ENCODE results near the gene ZNF445.

DNA sequence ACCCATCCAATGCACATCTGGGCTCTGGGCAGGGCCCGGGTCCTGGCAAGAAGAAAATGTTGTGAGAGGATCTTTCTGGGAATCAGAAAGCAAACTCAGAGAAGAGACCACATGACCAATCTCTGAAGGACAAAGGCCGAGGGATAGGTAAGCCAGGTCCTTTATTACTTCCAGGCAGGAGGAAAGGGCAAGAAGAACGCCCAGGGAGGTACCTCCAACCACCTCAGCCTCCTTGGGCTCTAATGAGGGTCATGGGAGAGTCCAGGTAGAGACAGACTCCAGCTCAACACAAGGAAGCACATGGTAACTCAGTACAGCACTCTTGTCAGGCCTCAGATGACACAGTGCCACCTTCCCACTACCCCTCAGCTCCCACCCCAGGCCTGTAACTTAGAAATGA, 26.0 kb downstream of the ZNF445 start:
- TF ChIP-seq, protein P1, sequence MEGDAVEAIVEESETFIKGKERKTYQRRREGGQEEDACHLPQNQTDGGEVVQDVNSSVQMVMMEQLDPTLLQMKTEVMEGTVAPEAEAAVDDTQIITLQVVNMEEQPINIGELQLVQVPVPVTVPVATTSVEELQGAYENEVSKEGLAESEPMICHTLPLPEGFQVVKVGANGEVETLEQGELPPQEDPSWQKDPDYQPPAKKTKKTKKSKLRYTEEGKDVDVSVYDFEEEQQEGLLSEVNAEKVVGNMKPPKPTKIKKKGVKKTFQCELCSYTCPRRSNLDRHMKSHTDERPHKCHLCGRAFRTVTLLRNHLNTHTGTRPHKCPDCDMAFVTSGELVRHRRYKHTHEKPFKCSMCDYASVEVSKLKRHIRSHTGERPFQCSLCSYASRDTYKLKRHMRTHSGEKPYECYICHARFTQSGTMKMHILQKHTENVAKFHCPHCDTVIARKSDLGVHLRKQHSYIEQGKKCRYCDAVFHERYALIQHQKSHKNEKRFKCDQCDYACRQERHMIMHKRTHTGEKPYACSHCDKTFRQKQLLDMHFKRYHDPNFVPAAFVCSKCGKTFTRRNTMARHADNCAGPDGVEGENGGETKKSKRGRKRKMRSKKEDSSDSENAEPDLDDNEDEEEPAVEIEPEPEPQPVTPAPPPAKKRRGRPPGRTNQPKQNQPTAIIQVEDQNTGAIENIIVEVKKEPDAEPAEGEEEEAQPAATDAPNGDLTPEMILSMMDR (IDR thresholded peaks at IDR 0.05; ENCODE audit: insufficient read depth, low read length, poor library complexity, severe bottlenecking), result no peak
- no peak for TF ChIP-seq EZH2phosphoT487 (conservative IDR thresholded peaks at IDR 0.05; ENCODE audit: low read length)
